ENCODE results near the gene ACLY.
"Not testable (repeated sequence)": the region's sequence is repeated elsewhere in the genome, so short reads cannot be mapped to it uniquely, and the experiment has no call there.

ACLY gene

DNA sequence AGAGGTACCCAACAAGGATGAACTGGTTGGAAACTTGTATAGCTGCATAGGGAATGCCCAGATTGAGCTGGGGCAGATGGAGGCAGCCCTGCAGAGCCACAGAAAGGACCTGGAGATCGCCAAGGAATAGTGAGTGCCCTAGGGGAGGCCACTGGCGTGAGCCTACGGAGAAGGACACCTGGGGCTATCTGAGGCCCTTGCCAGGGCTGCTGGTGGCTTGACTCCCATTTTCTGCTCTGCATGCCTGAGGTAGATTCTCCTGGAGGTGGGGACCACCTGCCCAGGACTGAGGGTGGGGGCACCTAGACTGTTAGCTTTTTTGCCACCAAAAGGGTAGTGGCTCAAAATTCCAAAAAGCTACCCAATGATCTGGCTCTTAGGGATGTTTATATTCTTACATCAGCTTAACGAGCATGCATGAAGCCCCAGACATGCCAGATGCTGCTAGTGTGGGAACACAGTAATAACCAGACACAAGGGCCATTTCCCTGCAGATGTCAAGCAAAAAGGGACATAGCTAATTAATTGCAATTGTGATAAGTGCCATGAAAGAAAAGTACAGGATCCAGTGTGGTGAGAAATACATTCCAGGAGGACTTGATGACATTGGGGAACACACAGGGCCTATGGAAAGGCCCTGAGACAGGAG lies 20.4 kb upstream of the ACLY start:
- DNase-seq (ENCODE audit: low spot score): no peak

- DNase-seq (ENCODE audit: low spot score): no peak
Observed at GRCh38 chr17:41937970-41938954, 19.5 kb upstream of the ACLY start.

- DNase-seq (ENCODE audit: low spot score): no peak
Observed at GRCh38 chr17:41935641-41936040, 16.9 kb upstream of the ACLY start.

- DNase-seq (ENCODE audit: low spot score): no peak
Observed at GRCh38 chr17:41932816-41933389, 14.2 kb upstream of the ACLY start.

- not testable (repeated sequence) for DNase-seq (ENCODE audit: low spot score)
Observed at GRCh38 chr17:41931715-41932114, 13.0 kb upstream of the ACLY start.

DNA sequence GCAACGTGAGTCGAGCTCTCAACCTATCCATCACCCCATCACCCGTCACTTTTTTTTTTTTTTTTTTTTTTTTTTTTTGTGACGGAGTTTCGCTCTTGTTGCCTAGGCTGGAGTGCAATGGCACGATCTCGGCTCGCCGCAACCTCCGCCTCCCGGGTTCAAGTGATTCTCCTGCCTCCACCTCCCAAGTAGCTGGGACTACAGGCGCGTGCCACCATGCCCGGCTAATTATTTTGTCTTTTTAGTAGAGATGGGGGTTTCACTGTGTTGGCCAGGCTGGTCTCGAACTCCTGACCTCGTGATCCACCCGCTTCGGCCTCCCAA lies 12.0 kb upstream of the ACLY start:
- DNase-seq (ENCODE audit: low spot score): not testable (repeated sequence)

DNA sequence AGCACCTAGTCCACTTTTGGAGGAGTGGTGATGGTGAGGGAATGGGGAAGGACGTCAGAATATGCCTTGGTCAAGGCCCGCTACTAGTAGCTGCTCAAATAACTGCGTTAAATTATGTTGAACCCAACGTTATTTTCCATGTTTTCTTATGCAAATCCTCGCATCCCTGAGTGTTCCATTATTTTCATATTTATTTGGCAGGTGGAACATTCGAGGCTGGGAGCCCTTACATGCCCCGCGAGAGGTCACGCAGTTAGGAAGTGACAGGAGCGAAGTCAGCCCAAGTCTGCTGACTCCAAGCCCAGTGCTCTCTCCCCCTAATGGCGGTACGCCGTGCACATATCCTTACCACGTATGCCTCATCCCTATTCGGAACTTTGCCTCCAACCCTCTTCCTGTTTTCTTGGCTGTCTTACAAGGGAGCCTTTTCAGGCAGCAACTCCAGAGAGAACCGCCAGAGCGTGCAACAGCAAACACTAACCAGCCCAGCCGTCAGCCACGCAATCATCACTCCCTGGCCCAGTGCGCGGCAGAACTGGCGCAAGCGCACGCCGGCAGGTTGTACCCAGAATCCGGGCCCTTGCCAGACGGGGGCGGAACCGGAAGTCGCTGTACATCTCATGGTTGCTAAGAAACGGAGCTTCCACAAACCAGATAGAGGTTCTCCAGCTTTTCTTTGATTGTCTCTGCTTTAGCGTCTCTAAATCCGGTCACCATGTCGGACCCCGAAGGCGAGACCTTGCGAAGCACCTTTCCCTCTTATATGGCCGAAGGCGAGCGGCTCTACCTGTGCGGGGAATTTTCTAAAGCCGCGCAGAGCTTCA lies 11.5 kb upstream of the ACLY start, which contains the start of gene ODAD4:
Gene ODAD4, plus strand, starts transcription at position 609 of the 824 bp plus-strand sequence. Its CDS starts 107 bp downstream, at position 716.
- DNase-seq (ENCODE audit: low spot score): peak; percentile 97

GRCh38 chr17:41928693-41929251 lies 10.0 kb upstream of the ACLY start:
- no peak for DNase-seq (ENCODE audit: low spot score)

DNA sequence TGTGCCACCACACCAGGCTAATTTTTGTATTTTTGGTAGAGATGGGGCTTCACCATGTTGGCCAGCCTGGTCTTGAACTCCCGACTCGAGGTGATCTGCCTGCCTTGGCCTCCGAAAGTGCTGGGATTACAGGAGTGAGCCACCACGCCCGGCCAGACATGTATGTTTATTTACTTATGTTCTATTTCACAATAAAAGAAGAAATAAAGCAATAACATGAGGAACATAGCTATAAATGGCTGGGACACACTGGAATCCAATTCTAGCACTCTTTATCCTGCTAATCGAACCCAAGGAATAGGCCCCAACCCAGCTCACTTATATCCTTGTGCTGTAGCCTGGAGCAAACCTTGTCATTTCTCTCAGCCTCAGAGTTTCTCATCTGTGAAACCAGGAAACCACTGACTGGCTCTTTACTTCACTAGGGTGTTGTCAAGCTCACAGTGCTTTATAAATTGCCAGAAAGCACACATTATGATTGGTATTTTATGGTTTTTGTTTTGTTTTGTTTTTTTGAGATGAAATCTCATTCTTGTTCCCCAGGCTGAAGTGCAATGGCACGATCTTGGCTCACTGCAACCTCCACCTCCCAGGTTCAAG lies 7.3 kb upstream of the ACLY start:
- DNase-seq (ENCODE audit: low spot score): no peak

DNA sequence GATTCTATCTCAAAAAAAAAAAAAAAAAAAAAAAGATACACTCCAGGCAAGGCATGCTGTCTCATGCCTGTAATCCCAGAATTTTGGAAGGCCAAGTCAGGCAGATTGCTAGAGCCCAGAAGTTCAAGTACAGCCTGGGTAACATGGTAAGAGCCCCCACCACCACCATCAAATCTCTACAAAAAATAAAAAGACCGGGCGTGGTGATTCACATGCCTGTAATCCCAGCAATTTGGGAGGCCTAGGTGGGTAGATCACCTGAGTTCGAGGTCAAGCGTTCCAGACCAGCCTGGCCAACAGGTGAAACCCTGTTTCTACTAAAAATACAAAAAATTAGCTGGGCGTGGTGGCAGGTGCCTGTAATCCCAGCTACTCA lies 1.8 kb upstream of the ACLY start:
- DNase-seq (ENCODE audit: low spot score): no peak

DNA sequence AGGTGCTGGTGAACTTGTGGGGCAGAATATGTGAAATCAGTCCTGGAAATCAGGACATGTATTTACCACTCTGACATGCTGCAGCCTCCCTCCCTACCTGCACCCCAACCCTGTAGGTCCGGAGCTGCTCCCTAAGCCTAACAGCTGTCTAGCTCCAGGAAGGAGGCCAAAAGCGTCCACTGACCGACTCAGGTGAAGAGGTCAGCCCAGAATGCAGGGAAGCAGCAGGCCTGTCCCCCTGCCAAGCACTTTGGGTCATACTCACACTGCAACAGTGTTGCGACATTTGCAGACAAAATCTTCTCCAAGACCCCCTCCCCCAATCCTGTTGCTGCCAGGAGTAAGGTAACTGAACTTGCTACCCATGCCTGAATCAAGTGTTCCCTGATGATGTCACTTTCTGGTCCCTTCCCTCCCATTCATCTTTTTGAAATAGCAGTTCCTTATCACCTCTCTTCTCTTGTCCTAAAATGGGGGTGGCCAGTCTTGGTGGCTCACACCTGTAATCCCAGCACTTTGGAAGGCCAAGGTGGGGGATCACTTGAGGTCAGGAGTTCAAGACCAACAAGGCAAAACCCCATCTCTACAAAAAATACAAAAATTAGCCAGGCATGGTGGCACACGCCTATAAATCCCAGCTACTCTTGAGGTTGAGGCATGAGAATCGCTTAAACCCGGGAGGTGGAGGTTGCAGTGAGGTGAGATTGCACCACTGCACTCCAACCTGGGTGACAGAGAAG lies 1.3 kb upstream of the ACLY start:
- no peak for DNase-seq (ENCODE audit: low spot score)

DNA sequence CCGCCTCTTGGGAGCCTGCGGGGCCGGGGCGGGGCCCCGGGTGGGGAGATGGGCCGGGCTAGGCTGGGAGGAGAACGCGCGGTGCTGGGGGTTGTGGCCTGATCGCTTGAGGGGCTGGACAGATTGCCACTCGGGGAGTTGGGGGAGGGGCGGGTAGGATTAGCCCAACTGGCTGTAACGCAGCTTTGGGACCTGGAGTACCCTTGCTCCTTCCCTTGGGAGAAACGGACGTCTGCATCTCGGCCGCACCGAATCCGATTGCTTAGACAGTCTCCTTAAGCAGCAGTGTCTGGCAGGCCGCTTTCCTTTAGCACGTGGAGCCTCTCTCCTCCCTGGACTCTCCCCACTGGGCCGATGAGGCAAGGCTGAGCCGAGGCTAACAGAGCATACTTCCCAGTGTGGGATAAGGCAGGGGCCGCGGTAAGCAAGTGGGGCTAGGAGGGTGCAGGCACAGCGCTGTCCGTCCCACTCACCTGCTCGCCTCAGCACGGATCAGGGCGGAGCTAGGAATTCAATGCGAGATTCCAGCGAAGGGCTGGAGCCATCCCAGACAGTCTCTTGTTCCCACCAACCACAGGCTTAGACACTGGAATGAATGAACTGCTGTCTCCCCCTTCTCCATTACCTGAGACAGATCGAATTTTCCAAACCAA lies 540 bp upstream of the ACLY start:
- no peak for DNase-seq (ENCODE audit: low spot score)

GRCh38 chr17:41917679-41918313 lies 955 bp downstream of the ACLY start:
- peak; percentile 18 for DNase-seq (ENCODE audit: low spot score)

- peak; percentile 33 for DNase-seq (ENCODE audit: low spot score)
Observed at GRCh38 chr17:41917192-41917591, 1.6 kb downstream of the ACLY start.

DNA sequence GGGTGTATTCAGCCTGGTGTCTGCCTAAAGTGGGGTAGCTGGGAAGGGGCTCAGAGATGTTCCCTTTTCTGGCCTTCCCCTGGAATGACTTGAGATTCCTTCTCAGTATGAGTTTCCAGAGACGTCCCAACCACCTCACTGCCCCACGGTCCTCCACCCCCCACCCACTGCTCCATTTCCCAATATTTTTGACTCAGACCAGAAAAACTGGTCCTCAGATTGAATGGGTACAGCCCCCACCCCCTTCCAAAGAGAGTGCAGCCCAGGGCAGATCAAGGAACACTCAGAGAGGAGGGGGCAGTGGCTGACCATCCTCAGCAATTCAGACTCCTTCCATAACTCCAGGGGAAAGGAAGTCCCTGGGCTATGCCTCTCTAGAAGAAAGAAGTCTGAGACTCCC lies 3.2 kb downstream of the ACLY start:
- DNase-seq (ENCODE audit: low spot score): no peak

DNA sequence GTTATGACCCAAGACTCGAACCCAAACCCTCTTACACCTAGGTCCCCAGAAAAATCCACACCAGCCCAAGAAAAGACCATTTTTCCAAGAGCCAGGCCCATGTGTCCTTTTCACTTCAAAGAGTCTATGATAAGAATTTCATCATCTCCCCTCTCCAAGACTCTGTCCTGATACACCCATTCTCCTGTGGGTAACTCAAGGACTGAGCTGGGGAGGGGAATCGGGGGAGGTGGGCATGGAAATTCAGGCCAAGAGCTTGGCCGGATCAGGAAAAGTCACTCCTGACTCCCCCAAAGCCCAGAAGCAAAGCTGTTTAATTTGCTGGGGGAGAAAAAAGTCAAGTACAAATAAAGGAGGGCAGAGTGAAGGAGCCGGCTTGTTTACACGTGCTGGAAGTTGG lies 3.7 kb downstream of the ACLY start:
- no peak for DNase-seq (ENCODE audit: low spot score)

GRCh38 chr17:41914358-41914766 lies 4.4 kb downstream of the ACLY start:
- no peak for DNase-seq (ENCODE audit: low spot score)

DNA sequence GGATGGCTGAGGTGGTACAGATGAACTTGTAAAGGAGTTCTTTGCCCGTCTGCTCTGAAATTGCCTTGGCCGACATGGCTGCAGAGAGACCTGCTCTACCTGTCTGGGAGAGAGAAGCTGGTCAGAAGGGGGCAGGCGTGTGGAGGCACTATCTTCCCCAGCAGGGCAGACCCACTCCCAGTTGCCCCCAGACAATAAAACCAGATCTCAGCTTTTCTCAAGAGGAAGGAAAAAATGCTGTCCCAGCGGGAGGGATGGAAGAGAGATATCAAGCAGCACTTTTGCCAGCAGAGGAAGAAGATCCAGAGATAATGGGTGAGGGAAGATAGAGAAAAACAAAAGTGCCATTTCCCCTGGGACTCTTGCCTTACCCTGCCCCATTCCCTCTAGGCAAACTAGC lies 5.0 kb downstream of the ACLY start:
- DNase-seq (ENCODE audit: low spot score): no peak

DNA sequence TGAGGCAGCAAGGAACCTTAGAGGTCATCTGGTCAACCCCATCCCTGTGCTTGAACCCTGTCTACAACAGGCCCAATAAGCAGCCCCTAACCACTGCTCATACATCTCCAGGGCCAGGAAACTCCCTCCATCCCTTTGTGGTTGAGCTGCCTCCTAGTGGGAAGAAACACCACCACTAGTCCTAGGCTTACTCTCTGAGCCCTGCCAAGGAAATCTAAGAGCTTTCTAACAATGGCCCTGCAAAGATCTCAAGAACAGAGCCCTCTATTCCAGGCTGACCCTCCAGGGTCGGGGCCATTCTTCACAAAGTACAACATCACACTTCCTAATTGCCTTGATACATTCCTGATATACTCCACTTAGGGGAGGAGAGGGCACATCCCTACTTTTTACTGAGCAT lies 5.8 kb downstream of the ACLY start:
- no peak for DNase-seq (ENCODE audit: low spot score)

Data from cerebellar cortex (tissue), 1 donor.